CD4-positive, alpha-beta T cell treated with Interleukin-2 at 100 ng/mL for 4 hours (primary cell): ENCODE results near the gene CAPN7.
"Not testable (repeated sequence)": the region's sequence is repeated elsewhere in the genome, so short reads cannot be mapped to it uniquely, and the experiment has no call there.

Experiments used
- DNase-seq: peaks from one replicate; pipeline ENCODE4 v3.0.0-alpha.2; 2020; ENCODE audit warnings: low spot score

CAPN7 gene

DNA sequence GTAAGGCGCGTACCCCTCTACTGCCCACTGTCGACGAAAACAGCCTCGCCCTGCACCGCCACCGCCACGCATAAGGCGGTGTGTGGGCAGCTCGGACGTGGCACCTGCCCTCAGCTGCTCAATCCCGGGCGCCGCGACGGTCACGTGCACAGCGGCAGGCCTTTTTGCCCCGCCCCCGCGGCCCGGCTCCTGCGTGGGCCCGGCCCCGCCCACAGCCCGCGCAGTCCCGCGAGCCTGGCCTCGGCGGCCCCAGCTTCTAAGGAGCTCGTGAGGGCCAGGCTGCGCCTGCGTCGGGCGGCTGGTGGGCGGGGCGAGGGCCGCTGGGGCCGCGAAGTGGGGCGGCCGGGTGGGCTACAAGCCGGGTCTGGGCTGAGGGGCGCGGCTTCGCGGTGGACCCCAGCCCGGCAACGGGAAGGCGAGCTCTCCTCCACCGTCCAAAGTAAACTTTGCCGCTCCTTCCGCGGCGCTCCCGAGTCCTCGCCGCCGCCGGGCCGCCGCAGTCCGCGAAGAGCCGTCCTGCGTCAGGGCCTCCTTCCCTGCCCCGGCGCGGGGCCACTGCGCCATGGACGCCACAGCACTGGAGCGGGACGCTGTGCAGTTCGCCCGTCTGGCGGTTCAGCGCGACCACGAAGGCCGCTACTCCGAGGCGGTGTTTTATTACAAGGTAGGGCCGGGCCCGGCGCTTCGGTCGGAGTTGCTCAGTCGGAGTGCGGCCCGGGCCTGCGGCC is at the start of gene CAPN7:
TSS of gene CAPN7 (plus strand) at position 313 of the 728 bp plus-strand sequence. CDS start at position 563, 250 bp downstream.
- DNase-seq: peak; percentile 94

DNA sequence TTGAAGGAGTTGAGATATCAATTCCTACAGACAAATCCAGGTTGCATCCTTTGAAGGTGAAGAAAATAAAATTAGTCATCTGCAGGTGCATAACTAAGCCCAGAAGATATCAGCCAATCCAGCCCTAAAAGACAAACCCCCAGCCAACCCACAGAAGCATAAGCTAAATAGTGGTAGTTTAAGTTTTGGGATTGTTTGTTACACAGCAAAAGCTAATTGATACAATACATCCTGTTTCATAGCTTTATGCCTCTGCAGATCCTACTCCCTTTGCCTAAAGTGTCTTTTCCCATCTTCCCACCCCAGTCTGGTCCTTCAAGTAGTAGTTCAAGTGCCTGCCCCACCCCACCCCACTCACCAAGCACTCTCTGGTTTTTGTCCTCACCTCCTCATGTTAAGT is 48.6 kb upstream of the CAPN7 start:
- no peak for DNase-seq

DNA sequence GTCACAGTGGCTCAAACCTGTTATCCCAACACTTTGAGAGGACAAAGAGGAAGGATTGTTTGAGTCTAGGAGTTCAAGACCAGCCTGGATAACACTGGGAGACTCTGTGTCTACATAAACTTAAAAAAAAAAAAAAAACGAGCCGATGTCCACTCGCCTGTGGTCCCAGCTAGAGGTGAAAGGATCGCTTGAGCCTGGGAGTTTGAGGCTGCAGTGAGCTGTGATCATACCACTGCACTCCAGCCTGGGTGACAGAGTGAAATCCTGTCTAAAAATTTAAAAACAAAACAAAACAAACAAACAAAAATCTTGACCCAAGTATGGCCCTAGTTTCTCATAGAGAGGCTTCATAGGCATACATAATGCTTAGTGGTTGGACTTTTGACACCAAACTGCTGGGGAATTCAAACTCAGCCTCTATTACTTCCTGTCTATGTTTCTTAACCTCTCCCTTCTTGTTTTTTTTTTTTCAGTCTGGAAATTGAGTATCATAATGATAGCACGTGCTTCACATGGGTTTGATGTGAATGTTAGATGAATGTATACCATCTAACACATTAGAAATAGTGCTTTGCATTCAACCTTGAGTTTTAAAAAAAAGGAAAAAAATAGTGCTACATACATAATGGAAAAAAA is 46.4 kb upstream of the CAPN7 start:
- DNase-seq: no peak

DNA sequence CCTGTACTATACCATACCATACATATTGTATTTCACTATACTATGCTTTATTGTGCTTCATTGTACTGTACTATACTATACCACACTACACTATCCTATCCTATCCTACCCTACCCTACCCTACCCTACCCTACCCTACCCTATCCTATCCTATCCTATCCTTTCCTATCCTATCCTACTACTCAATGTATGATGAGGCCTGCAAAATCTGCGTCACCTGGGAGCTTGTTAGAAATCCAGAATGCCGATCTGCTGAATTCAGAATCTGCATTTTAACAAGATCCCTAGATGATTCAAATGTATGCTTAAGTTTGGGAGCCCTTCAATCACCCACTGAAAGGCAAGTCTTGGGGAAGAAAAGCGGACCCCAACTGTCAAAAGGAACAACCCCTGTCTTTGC is 45.4 kb upstream of the CAPN7 start:
- DNase-seq: no peak

DNA sequence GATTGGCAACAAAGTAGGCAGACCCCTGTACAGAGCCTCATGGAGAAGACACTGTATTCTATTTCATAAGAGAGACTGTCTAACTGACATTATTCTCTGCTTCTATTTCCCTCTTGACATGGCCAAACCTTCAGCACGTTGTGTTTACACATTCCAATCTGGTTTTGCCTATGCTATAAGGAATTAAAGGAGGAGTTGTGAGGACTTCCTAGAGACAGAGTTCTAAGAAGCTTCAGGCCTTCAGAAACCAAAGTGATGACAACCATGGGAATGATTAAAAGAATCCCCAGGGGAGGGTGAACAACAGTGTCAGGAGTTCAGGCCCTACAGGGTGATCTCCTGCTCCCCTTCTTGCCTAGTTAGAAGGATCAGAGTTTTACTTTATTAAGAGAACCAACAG is 44.9 kb upstream of the CAPN7 start:
- no peak for DNase-seq

DNA sequence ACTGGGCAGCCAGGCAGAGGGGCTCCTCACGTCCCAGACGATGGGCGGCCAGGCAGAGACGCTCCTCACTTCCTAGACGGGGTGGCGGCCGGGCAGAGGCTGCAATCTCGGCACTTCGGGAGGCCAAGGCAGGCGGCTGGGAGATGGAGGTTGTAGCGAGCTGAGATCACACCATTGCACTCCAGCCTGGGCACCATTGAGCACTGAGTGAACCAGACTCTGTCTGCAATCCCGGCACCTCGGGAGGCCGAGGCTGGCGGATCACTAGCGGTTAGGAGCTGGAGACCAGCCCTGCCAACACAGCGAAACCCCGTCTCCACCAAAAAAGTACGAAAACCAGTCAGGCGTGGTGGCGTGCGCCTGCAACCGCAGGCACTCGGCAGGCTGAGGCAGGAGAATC is 42.4 kb upstream of the CAPN7 start:
- DNase-seq: not testable (repeated sequence)

DNA sequence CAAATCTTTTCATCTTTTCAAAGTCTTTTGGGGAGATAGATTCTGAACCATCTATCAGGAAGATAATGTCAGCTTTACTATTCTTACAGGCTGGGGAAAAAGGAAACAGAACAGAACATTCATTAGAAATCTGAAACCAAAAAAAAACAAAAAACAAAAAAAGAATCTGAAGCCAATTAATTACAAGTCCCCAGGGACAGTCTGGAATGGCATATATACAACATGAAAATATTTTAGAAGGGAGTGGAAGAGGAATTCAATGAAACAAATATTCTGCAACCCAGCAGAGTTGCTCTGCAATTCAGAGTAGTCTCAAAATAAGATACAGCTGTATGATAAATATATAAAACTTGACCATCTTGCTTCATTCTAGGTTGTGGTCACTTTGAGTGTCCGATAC is 41.7 kb upstream of the CAPN7 start:
- no peak for DNase-seq

DNA sequence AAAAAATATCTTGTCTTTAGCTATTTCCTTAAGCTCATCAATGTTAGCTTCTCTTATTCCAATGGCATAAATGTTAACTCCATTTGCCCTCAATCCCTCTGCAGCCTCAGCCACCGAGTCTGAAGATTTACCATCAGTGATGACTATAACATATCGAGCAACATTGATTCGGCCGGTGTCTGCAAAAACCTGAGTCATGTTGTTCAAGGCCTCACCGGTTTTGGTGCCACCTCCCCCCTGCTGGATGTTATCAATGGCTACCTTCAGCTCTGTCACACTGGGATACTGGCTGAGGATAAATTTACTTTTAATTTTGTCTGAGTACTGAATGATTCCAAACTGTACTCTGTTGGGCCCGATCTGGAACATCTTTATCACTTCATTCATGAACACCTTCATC is 41.0 kb upstream of the CAPN7 start:
- DNase-seq: no peak

DNA sequence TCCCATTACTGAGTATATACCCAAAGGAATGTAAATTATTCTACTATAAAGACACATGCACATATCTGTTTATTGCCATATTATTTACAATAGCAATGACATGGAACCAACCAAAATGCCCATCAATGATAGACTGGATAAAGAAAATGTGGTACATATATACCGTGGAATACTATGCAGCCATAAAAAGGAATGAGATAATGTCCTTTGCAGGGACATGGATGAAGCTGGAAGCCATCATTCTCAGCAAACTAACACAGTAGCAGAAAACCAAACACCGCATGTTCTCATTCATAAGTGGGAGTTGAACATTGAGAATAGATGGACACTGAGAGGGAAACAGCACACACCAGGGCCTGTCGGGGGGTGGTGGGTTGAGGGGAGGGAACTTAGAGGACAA is 39.7 kb upstream of the CAPN7 start:
- DNase-seq: not testable (repeated sequence)

DNA sequence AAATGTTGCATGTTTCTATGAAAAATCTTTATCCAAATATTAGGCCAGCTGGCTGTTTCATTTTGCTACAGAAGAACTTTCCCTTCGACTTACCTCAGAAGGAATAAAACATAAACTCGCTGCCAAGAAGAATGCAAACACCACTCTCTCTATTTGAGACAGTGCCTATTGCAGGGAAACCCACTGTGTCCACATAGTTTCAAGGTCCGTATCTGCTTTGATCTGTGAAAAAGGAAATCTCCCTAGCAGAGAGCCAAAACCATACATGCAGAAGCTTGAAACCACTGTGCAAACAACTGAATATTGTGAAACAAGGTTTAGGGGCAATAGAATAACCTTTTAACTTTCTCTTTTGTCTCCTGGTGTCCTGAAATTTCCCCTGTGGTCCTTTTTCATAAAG is 35.0 kb upstream of the CAPN7 start:
- no peak for DNase-seq

DNA sequence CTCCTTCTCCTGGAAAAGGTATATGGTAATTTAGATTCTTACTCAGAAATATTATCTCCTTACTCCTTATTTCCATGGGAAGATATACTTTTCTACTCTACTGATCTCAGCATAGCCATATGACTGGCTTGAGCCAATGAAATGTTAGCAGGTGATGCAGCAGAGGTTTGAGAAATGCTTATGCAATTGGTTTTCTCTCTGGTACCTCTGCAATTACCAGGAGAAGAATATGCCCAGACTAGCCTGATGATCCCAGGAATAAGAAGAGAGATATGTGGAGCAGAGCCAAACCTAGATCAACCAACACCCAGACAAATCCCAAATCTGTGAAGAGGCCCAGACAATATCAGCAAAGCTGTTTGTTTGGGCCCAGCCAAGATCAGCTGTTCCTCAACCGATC is 33.2 kb upstream of the CAPN7 start:
- DNase-seq: no peak

DNA sequence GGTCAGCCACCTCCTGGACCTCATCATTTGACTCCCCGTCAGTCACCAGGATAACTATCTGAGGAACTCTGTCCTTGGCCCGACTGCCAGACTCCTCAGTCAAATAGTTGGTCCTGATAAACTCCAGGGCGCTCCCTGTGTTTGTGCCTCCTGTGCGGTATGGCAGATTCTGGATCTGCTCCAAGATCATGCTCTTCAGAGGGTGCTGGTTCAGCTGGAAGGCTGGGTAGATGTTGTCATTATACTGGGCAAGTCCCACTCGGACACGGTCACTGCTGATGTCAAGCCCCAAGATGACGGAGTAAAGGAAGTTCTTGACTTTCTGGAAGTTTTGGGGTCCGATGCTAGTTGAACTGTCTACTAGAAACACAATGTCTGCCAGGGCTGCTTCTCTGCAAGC is 31.1 kb upstream of the CAPN7 start:
- no peak for DNase-seq

DNA sequence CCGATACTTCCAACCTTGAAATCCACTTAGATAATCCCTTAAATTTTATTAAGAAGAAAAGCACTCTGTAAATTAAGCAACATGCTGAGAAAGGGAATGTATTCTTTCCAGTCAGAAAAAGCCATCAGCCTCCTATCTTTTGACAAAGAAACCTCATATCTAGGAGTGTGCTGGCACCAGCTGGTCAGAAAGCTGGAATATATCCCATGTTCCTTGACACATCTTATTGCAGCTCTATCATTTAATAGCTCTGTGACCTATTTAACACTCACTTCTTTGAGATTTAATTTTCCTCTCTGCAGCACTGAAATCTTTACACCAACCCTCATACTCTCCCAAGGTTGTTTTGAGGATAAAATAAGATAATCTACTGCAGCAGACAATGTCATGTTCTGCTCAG is 30.4 kb upstream of the CAPN7 start:
- no peak for DNase-seq

DNA sequence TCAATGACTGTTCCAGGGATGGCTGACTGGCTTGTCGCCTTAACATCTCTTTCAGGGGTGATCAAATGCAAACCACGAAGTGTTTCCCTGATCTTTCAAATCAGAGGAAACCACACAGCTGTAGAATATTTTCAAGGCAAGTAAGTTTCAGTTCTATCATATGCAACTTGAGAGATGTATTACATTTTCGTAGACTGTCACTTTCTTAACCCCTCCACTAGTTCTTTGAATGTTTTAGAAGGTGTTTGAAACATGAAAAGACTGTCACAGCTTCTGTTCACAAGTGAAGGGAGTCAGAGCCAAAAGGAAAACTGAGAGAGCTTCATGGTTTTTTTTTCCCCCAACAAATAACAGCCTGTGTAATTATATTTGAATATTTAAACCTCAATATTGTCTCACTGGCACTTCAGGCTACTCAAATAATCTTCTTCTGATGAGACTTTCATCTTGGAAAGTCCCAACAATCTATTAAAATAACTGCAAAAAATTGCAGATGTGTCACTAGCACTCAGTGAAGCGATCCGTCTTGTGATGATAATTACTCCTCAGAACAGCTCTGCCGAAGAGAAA is 25.9 kb upstream of the CAPN7 start:
- DNase-seq: no peak

GRCh38 chr3:15181511-15181910 is 24.5 kb upstream of the CAPN7 start:
- DNase-seq: no peak

- DNase-seq: no peak
Measured at GRCh38 chr3:15181963-15182362, 24.1 kb upstream of the CAPN7 start.

GRCh38 chr3:15183011-15183410 is 23.0 kb upstream of the CAPN7 start:
- no peak for DNase-seq

DNA sequence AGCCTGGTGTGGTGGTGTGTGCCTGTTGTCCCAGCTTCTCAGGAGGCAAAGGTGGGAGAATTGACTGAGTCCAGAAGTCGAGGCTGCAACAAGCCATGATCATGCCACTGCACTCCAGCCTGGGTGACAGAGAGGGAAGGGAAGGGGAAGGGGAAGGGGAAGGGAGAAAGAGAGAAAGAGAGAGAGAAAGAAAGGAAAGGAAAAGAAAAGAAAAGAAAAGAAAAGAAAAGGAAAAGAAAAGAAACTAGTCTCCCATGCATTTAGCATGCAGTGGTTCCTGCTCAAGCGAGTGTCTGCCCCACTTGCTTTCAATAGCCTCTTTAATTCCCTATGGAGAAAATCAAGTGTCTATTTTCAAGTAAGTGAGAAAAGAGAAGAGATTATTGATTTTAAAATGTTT is 20.6 kb upstream of the CAPN7 start:
- no peak for DNase-seq

GRCh38 chr3:15186101-15186476 is 20.0 kb upstream of the CAPN7 start:
- no peak for DNase-seq

DNA sequence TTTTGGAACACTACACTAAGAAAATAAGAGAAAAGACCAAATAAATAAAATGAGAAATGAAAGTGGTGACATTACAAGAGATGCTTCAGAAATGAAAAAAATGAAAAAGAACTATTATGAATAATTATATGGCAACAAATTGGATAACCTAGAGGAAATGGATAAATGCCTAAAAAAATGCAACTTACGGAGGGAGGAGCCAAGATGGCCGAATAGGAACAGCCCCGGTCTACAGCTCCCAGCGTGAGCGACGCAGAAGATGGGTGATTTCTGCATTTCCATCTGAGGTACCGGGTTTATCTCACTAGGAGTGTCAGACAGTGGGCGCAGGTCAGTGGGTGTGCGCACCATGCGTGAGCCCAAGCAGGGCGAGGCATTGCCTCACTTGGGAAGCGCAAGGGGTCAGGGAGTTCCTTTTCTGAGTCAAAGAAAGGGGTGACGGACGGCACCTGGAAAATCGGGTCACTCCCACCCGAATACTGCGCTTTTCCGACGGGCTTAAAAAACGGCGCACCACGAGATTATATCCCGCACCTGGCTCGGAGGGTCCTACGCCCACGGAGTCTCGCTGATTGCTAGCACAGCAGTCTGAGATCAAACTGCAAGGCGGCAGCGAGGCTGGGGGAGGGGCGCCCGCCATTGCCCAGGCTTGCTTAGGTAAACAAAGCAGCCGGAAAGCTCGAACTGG is 19.4 kb upstream of the CAPN7 start:
- not testable (repeated sequence) for DNase-seq

DNA sequence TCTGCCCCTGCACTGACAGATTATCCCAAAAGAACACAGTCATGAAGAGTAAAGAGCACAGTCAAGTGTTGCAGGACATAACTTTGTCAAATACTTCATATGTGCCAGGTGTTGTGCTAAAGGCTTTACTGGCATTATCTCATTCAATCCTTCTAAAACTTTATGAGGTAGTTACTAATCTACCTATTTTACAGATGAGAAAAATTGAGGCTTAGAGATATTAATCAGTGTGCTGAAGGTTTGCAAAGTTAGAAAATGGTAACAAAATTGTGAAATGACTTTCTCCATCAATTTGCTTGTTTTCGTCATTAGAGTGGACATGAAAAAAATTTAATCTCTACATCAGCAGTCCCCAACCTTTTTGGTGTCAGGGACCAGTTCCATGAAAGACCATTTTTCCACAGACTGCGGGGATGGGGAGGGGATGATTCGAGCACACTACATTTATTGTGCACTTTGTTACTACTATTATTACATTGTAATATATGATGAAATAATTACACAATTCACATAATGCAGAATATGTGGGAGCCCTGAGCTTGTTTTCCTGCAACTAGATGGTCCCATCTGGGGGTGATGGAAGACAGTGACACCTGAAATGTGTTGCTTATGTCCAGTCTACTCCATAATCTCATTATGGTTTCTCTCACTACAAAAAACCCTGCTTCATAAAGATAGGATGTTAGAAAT is 8.6 kb upstream of the CAPN7 start:
- no peak for DNase-seq

DNA sequence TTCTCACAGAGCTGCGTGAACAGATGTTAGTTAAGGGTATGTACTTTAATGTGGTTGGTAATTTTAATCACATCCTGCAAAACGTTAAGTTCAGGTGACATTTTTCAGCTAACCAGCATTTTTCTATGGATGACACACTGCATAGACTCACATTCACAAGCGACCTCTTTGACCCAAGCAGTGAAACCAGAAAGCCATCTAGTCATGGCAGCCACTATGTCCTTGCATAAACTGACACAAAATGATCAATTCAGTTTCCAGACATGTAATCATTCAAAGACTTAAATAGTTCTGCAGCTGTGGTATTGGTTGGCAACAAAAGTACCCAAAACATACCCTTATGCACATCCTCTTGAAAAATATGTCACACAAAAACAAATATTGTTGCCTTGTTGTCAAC is 7.4 kb upstream of the CAPN7 start:
- no peak for DNase-seq
